Smooth muscle cell of bladder (primary cell): ENCODE data around the gene PHF8. TPM values are rescaled to one million over a fixed set of nuclear protein-coding genes. Genes with fewer than 3 reads are reported as not detected.

ENCODE experiments used
- total RNA-seq: library from RNA; depleted of rRNA; stranded (reverse); fragments of >200 nt; gene quantifications from 2 replicates; pipeline ENCODE4 v1.2.3, GENCODE V29; 2014

The PHF8 gene
- 10.5 and 13.6 TPM in 2 replicates for total RNA-seq

GRCh38 chrX:54044126-54044876, at the start of gene PHF8:
PHF8 (minus strand) TSS chrX:54044473; CDS start chrX:54042728, 1,745 bp downstream.

Other genes with a start within 250 kb of the PHF8 start
- gene FAM120C, start 138.8 kb upstream of the PHF8 start, total RNA-seq = 3.4 and 4.3 TPM in 2 replicates